Measurements from ENCODE around the gene SCIN. TPM values are rescaled to one million over a fixed set of nuclear protein-coding genes. Genes with fewer than 3 reads are reported as not detected.
A peak's percentile ranks its signal among the peaks of the same experiment; 100 is the strongest.
"Not testable (repeated sequence)": the region's sequence is repeated elsewhere in the genome, so short reads cannot be mapped to it uniquely, and the experiment has no call there.

The SCIN gene
- total RNA-seq, 1 donor = 2.3 TPM

DNA sequence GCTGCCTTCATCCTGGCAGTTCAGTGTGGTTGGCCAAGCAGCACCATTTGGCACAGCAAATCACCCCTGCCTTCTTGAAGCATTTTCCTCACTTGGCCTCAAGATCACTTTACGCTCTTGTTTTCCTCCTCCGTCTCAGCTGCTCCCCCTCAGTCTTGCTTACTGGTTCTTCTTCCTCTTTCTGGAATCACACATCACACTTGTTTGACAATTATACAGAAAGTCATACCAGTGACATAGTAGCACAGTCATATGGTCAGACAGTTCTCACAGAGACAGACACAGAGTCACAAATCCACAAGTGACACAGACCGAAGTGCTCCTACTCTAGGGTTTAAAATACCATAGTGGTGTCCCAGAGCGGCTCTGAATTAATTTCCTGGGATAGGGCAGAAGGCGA, 73.1 kb downstream of the SCIN start:
- no peak overlapping the region for H3K4me3 ChIP-seq (ENCODE audit: low read depth, low read length)
- DNase-seq (ENCODE audit: low read depth) = no peak

DNA sequence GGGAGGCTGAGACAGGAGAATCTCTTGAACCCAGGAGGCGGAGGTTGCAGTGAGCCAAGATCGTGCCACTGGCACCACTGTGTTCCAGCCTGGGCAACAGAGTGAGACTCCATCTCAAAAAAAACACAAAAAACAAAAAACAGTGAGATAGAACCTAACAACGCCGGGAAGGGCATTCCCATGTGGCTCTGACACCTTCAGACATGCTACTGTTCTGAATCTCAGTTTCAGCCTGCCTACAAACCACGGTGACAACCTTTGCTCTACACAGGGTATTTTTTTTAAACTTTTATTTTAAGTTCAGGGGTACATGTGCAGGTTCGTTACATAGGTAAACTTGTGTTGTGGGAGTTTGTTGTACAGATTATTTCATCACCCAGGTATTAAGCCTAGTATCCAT, 74.7 kb downstream of the SCIN start:
- not testable (repeated sequence) for DNase-seq (ENCODE audit: low read depth); H3K4me3 ChIP-seq (ENCODE audit: low read depth, low read length)

More for the DNA sequence above, 73.1 kb downstream of the SCIN start:
- TF ChIP-seq, protein P1, sequence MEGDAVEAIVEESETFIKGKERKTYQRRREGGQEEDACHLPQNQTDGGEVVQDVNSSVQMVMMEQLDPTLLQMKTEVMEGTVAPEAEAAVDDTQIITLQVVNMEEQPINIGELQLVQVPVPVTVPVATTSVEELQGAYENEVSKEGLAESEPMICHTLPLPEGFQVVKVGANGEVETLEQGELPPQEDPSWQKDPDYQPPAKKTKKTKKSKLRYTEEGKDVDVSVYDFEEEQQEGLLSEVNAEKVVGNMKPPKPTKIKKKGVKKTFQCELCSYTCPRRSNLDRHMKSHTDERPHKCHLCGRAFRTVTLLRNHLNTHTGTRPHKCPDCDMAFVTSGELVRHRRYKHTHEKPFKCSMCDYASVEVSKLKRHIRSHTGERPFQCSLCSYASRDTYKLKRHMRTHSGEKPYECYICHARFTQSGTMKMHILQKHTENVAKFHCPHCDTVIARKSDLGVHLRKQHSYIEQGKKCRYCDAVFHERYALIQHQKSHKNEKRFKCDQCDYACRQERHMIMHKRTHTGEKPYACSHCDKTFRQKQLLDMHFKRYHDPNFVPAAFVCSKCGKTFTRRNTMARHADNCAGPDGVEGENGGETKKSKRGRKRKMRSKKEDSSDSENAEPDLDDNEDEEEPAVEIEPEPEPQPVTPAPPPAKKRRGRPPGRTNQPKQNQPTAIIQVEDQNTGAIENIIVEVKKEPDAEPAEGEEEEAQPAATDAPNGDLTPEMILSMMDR (IDR thresholded peaks at IDR 0.05; ENCODE audit: insufficient read depth, low read length) = no peak

GRCh38 chr7:12646139-12646538, 75.6 kb downstream of the SCIN start:
- DNase-seq (ENCODE audit: low read depth) = peak; percentile 60
- TF ChIP-seq, protein P1 (IDR thresholded peaks at IDR 0.05; ENCODE audit: insufficient read depth, low read length) = no peak
- H3K4me3 ChIP-seq (ENCODE audit: low read depth, low read length) = no peak overlapping the region

GRCh38 chr7:12647364-12648219, 77.1 kb downstream of the SCIN start:
- DNase-seq (ENCODE audit: low read depth) = peak; percentile 64
- H3K4me3 ChIP-seq (ENCODE audit: low read depth, low read length) = no peak overlapping the region
- TF ChIP-seq, protein P1 (IDR thresholded peaks at IDR 0.05; ENCODE audit: insufficient read depth, low read length) = no peak

GRCh38 chr7:12648704-12649261, 78.3 kb downstream of the SCIN start:
- no peak for DNase-seq (ENCODE audit: low read depth)
- TF ChIP-seq, protein P1 (IDR thresholded peaks at IDR 0.05; ENCODE audit: insufficient read depth, low read length) = no peak

DNA sequence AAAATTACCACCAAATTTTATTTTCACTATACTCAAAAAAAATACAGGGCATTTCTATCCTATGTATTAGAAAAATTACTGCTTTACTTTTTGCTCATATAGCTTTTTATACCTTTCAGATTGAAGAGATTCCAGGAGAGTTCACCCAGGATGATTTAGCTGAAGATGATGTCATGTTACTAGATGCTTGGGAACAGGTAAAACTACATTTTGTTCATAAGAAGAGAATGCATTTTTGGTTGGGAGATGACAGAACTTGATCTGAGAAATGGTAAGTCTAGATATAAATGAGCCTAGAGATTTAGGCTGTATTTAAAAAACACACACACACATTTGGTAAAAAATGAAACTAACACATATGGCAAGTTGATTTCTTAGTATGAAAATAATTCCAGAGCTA, 78.8 kb downstream of the SCIN start:
- no peak for DNase-seq (ENCODE audit: low read depth)
- TF ChIP-seq, protein P1 (IDR thresholded peaks at IDR 0.05; ENCODE audit: insufficient read depth, low read length) = no peak
- H3K4me3 ChIP-seq (ENCODE audit: low read depth, low read length) = no peak overlapping the region

More at GRCh38 chr7:12648704-12649261, 78.3 kb downstream of the SCIN start:
- H3K4me3 ChIP-seq (ENCODE audit: low read depth, low read length) = no peak overlapping the region

DNA sequence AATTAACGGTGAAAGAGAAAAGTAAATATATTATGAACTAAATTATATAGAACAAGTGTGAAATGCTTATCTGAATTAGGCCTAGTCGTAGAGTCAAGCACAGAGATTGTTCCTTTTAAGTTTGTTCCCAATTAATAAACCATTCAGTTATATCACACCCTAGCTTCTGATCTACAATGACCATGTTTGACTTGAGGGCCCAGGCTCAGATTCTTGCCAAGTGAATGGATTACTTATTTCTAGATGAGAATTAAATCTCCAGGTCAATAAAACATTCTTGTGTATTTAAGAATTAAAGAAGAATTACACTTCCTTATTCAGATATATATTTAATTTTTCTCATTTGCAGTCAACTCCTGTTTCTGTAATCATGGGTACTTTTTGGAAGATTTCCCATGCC, 79.6 kb downstream of the SCIN start:
- DNase-seq (ENCODE audit: low read depth) = no peak
- H3K4me3 ChIP-seq (ENCODE audit: low read depth, low read length) = no peak overlapping the region
- TF ChIP-seq, protein P1 (IDR thresholded peaks at IDR 0.05; ENCODE audit: insufficient read depth, low read length) = no peak
